GM12878 (cell line): ENCODE results near the gene RNF167. TPM values are rescaled to one million over a fixed set of nuclear protein-coding genes. Genes with fewer than 3 reads are reported as not detected.

Experiments used
- ATAC-seq: fragments of 200-7000 bp; cut with Tn5 transposase; 3 replicates; pipeline ENCODE4 v1.9.1; 2020; ENCODE audit warnings: mild to moderate bottlenecking, moderate library complexity
- BruUV-seq: library from RNA; stranded (reverse); fragments of 400-500 nt; replicated peaks from 2 replicates; lab custom pipeline; 2021; lab: Mats Ljungman, UMichigan
- CTCF ChIA-PET: fragments of 300-600 bp; sonication (Branson Sonifier 250); formaldehyde crosslinking; extraction: SDS; loops from one replicate; lab custom pipeline; 2021; ENCODE audit warnings: inconsistent platforms; lab: Yijun Ruan, JAX
- POLR2A ChIA-PET: fragments of 350-600 bp; formaldehyde crosslinking; extraction: SDS; loops from one replicate; lab custom pipeline; 2021; ENCODE audit warnings: inconsistent platforms; lab: Charles Lee
- RAD21 ChIA-PET: fragments of 300-600 bp; sonication (Branson Sonifier 250); formaldehyde crosslinking; loops from one replicate; lab custom pipeline; 2023; ENCODE audit warnings: antibody characterized with exemption; ENCODE audit not compliant: unreplicated experiment; lab: Charles Lee
- SMC1A ChIA-PET: fragments of 300-600 bp; sonication (Branson Sonifier 250); formaldehyde crosslinking; loops from one replicate; lab custom pipeline; 2023; ENCODE audit not compliant: unreplicated experiment, uncharacterized antibody; lab: Charles Lee
- DNase-seq: peaks from one replicate; pipeline ENCODE4 v3.0.0-alpha.2; 2011; ENCODE audit warnings: low read depth, low spot score
- FAIRE-seq: peaks from 3 replicates; lab custom pipeline; 2011; peaks lifted over from hg19 to GRCh38; lab: Jason Lieb, UNC
- H2AFZ ChIP-seq: 2 replicates; pipeline ENCODE4 v1.6.0; 2011; ENCODE audit warnings: low read depth, low read length, control low read depth; ENCODE audit not compliant: control insufficient read depth
- H3K27ac ChIP-seq: 2 replicates; pipeline ENCODE4 v1.5.1; 2011; ENCODE audit warnings: control low read depth; ENCODE audit not compliant: control insufficient read depth, insufficient read depth
- H3K27me3 ChIP-seq, 2 experiments: replicated peaks in 1 of 2; 2 replicates each; pipeline versions ENCODE4 v1.6.0 to v1.6.1; 2011; ENCODE audit warnings: low read length in 1 of 2; ENCODE audit not compliant: control insufficient read depth in 2 of 2, insufficient read depth in 2 of 2
- H3K36me3 ChIP-seq, 2 experiments: 2 replicates each; pipeline ENCODE4 v1.5.1; 2011; ENCODE audit warnings: low read length in 1 of 2; ENCODE audit not compliant: control insufficient read depth in 2 of 2, insufficient read depth in 2 of 2
- H3K4me1 ChIP-seq: 2 replicates; pipeline ENCODE4 v1.6.1; 2011; ENCODE audit warnings: mild to moderate bottlenecking, low read length, moderate library complexity, mixed read lengths; ENCODE audit not compliant: control insufficient read depth, insufficient read depth
- H3K4me2 ChIP-seq: 2 replicates; pipeline ENCODE4 v1.6.0; 2011; ENCODE audit warnings: control low read depth; ENCODE audit not compliant: control insufficient read depth, insufficient read depth
- H3K4me3 ChIP-seq: fragments of 200-600 bp; sonication (generic); 2 replicates; pipeline ENCODE4 v1.5.1; 2016
- H3K79me2 ChIP-seq: 2 replicates; pipeline ENCODE4 v1.6.0; 2011; ENCODE audit warnings: low read length; ENCODE audit not compliant: control insufficient read depth, insufficient read depth
- H3K9ac ChIP-seq: 2 replicates; pipeline ENCODE4 v1.8.0; 2011; ENCODE audit warnings: low read length, control low read depth, mixed read lengths; ENCODE audit not compliant: control insufficient read depth, insufficient read depth
- H3K9me3 ChIP-seq: replicated peaks from 3 replicates; pipeline ENCODE4 v1.5.1; 2011; ENCODE audit warnings: mild to moderate bottlenecking, low read length; ENCODE audit not compliant: control insufficient read depth, insufficient read depth
- H4K20me1 ChIP-seq: 2 replicates; pipeline ENCODE4 v1.6.0; 2011; ENCODE audit not compliant: control insufficient read depth, insufficient read depth
- BHLHE40 ChIP-seq, 2 experiments: fragments of 450-650 bp in 1 of 2; IDR thresholded peaks; 2 replicates each; pipeline ENCODE4 v1.6.1; 2011 to 2017; ENCODE audit warnings: low read depth in 2 of 2, borderline replicate concordance in 1 of 2, improper control_type of control experiment in 1 of 2, low read length in 1 of 2, mild to moderate bottlenecking in 1 of 2
- BMI1 ChIP-seq: fragments of 450-650 bp; IDR thresholded peaks from 2 replicates; pipeline ENCODE4 v1.6.1; 2016; ENCODE audit warnings: mild to moderate bottlenecking, moderate library complexity, borderline replicate concordance
- CREM ChIP-seq: IDR thresholded peaks from 2 replicates; pipeline ENCODE4 v1.6.1; 2014; ENCODE audit warnings: antibody characterized with exemption, low read depth
- ESRRA ChIP-seq: IDR thresholded peaks from 2 replicates; pipeline ENCODE4 v1.6.1; 2012; ENCODE audit warnings: mild to moderate bottlenecking, low read length, improper control_type of control experiment
- FOXM1 ChIP-seq: IDR thresholded peaks from 2 replicates; pipeline ENCODE4 v1.6.1; 2012; ENCODE audit warnings: low read depth, mild to moderate bottlenecking, inconsistent platforms, low read length, moderate library complexity
- MEF2B ChIP-seq: fragments of 450-650 bp; IDR thresholded peaks from 2 replicates; pipeline ENCODE4 v1.6.1; 2018; ENCODE audit warnings: mild to moderate bottlenecking, moderate library complexity; ENCODE audit not compliant: partially characterized antibody, poor library complexity, severe bottlenecking
- MXI1 ChIP-seq: fragments of 150-350 bp; IDR thresholded peaks from 2 replicates; pipeline ENCODE4 v1.6.1; 2011; ENCODE audit warnings: low read depth, mild to moderate bottlenecking, inconsistent platforms, low read length, improper control_type of control experiment
- NFYB ChIP-seq: IDR thresholded peaks from 2 replicates; pipeline ENCODE4 v1.6.1; 2011; ENCODE audit warnings: low read depth, mild to moderate bottlenecking, low read length, improper control_type of control experiment, moderate library complexity; ENCODE audit not compliant: insufficient read depth
- NR2C1 ChIP-seq: fragments of 450-650 bp; IDR thresholded peaks from 2 replicates; pipeline ENCODE4 v1.6.1; 2017; ENCODE audit warnings: antibody characterized with exemption, mild to moderate bottlenecking, moderate library complexity
- RFX5 ChIP-seq: IDR thresholded peaks from 2 replicates; pipeline ENCODE4 v1.6.1; 2011; ENCODE audit warnings: low read depth, low read length, improper control_type of control experiment
- RUNX3 ChIP-seq: IDR thresholded peaks from 2 replicates; pipeline ENCODE4 v1.6.1; 2012; ENCODE audit warnings: low read length, inconsistent platforms
- SRF ChIP-seq, 2 experiments: IDR thresholded peaks; 2 replicates each; pipeline ENCODE4 v1.6.1; 2011; ENCODE audit warnings: low read depth in 2 of 2, low read length in 2 of 2, mild to moderate bottlenecking in 1 of 2, moderate library complexity in 1 of 2
- STAT3 ChIP-seq: IDR thresholded peaks from 2 replicates; pipeline ENCODE4 v1.6.1; 2011; ENCODE audit warnings: low read depth, low read length, improper control_type of control experiment
- SUZ12 ChIP-seq: fragments of 200-600 bp; sonication (generic); IDR thresholded peaks from one replicate; pipeline ENCODE4 v1.6.1; 2018; ENCODE audit warnings: antibody characterized with exemption, mild to moderate bottlenecking; ENCODE audit not compliant: unreplicated experiment
- TCF7 ChIP-seq: IDR thresholded peaks from 2 replicates; pipeline ENCODE4 v1.6.1; 2014; ENCODE audit warnings: antibody characterized with exemption, borderline replicate concordance
- ZBTB33 ChIP-seq: fragments of 450-650 bp; IDR thresholded peaks from 2 replicates; pipeline ENCODE4 v1.6.1; 2017; ENCODE audit warnings: mild to moderate bottlenecking
- WGBS: methylation state at CpG from one replicate; pipeline ENCODE4 v1.1.6; 2016; ENCODE audit warnings: low lambda C conversion rate; ENCODE audit not compliant: insufficient replicate concordance, insufficient coverage; ENCODE audit errors: missing lambda C conversion rate; 5-methylcytosine and 5-hydroxymethylcytosine counted together
- in situ Hi-C: fragments of 300-500 bp; cut with MboI; formaldehyde crosslinking; loops from 9 replicates; pipeline ENCODE4 v1.14.3; 2018; ENCODE audit warnings: mixed read lengths
- intact Hi-C: fragments of 100-400 bp; cut with micrococcal nuclease; formaldehyde crosslinking; loops from one replicate; pipeline ENCODE4 v1.14.2; 2022; ENCODE audit not compliant: unreplicated experiment
- polyA plus RNA-seq, 11 experiments: library from polyadenylated mRNA; depleted of rRNA in 4 of 11; unstranded in 6 of 11; stranded (reverse) in 5 of 11; fragments of >200 nt; fragmentation: Nextera tagmentation in 4 of 11; fragmentation: Illumina TruSeq in 1 of 11; extraction: Ambion mirVana in 4 of 11; extraction: Trizol in 1 of 11; gene quantifications; 1 replicate in 1 of 11; 2 replicates in 10 of 11; pipeline versions ENCODE4 v1.2.1 to v1.2.3, GENCODE V29; 2011 to 2016; ENCODE audit warnings: inconsistent platforms in 2 of 11, missing spikeins in 2 of 11, low read depth in 1 of 11
- total RNA-seq, 4 experiments: library from RNA; depleted of rRNA in 3 of 4; stranded (reverse); fragments of >200 nt in 3 of 4; fragmentation: Illumina TruSeq in 1 of 4; extraction: Trizol in 1 of 4; gene quantifications; 2 replicates each; pipeline versions ENCODE4 v1.2.1 to v1.2.3, GENCODE V29; 2013 to 2021

The RNF167 gene
- total and polyA plus RNA-seq, 10 of the 15 experiments (the other 5 are each of a cell fraction or from before 2014, with no cell fraction given), result 33.6 to 147 (median 57.6) TPM

GRCh38 chr17:4898351-4898750 lies 41.7 kb upstream of the RNF167 start:
- 91% methylated on average over 8 of the region's 8 CpGs for WGBS
- ChIA-PET RAD21 (no interaction called here), POLR2A (interaction anchor here (0.6 kb wide), 1 partner anchor 136 kb away, joined by 6 read pairs; no protein-coding TSS in a partner anchor), CTCF (no interaction called here), SMC1A (interaction anchor here (0.6 kb wide), 1 partner anchor 166 kb away, joined by 3 read pairs; no protein-coding TSS in a partner anchor)
- H4K20me1 ChIP-seq, result no peaks in the 10 kb centered on the region
- in situ Hi-C loops, result no loop called here
- peaks cover 3 to 16% of the 10 kb centered on the region in 2 experiments; a peak in 3 of 4 replicates for H3K36me3 ChIP-seq
- DNase-seq (no peak), ATAC-seq (no peak), FAIRE-seq (no peak)
- no peaks in the 10 kb centered on the region; the same call in 2 of the 3 replicates for H3K9me3 ChIP-seq
- no TSS peak for BruUV-seq
- no peak overlapping the region for H2AFZ ChIP-seq
- no peak overlapping the region for H3K27ac ChIP-seq
- H3K4me1 ChIP-seq, result peaks cover 18% of the 10 kb centered on the region
- no peak overlapping the region for H3K9ac ChIP-seq
- H3K79me2 ChIP-seq, result no peaks in the 10 kb centered on the region
- no peak overlapping the region for H3K4me2 ChIP-seq
- no peak overlapping the region for H3K4me3 ChIP-seq
- intact Hi-C loops, result no loop called here
- H3K27me3 ChIP-seq, result no peaks in the 10 kb centered on the region; a peak in 1 of 4 replicates
- TF ChIP-seq MXI1 (no peak), RFX5 (no peak)
- TF ChIP-seq, all 136 proteins: peak for 0

- POLR2A ChIA-PET, result interaction anchor here (0.5 to 0.6 kb wide), 2 partner anchors 139 to 143 kb away, joined by 3 to 6 read pairs; no protein-coding TSS in a partner anchor
- CTCF ChIA-PET, result interaction anchor here (1.0 to 1.3 kb wide), 3 partner anchors 11 to 332 kb away, joined by 3 read pairs; partner anchors contain the start of gene SLC25A11
- Histone ChIP-seq H3K9me3 (no peaks in the 10 kb centered on the region; the same call in 2 of the 3 replicates), H3K9ac (peak overlapping the region; percentile 29; the same call in 1 of the 2 replicates), H3K4me3 (peak overlapping the region; percentile 35; the same call in 1 of the 2 replicates), H3K36me3 (peaks cover 0 to 14% of the 10 kb centered on the region in 2 experiments; a peak in 3 of 4 replicates), H4K20me1 (no peaks in the 10 kb centered on the region), H3K27me3 (no peaks in the 10 kb centered on the region; a peak in 1 of 4 replicates), H3K4me2 (peak overlapping the region; percentile 91), H3K79me2 (no peaks in the 10 kb centered on the region), H3K4me1 (peaks cover 20% of the 10 kb centered on the region), H3K27ac (no peak overlapping the region), H2AFZ (no peak overlapping the region)
- intact Hi-C loops, result no loop called here
- ATAC-seq (no peak), FAIRE-seq (no peak), DNase-seq (no peak)
- SMC1A ChIA-PET, result no interaction called here
- no TSS peak for BruUV-seq
- RAD21 ChIA-PET, result interaction anchor here (0.5 to 0.9 kb wide), 2 partner anchors 21 to 160 kb away, joined by 3 read pairs; no protein-coding TSS in a partner anchor
- 21% methylated on average over 28 of the region's 34 CpGs for WGBS
- in situ Hi-C loops, result no loop called here
- no peak for TF ChIP-seq MEF2B
- no peak for TF ChIP-seq ESRRA
- no peak for TF ChIP-seq STAT3
- TF ChIP-seq SUZ12, result no peak
- no peak for TF ChIP-seq SRF (IDR thresholded peaks at IDR 0.05; ENCODE audit: low read depth in 2 of 2, low read length in 2 of 2)
- no peak for TF ChIP-seq FOXM1
- TF ChIP-seq ZBTB33, result no peak
- no peak for TF ChIP-seq BHLHE40 (IDR thresholded peaks at IDR 0.05; ENCODE audit: borderline replicate concordance in 1 of 2, low read depth in 2 of 2, low read length in 1 of 2)
- TF ChIP-seq RUNX3, result no peak
- TF ChIP-seq CREM, result no peak
- TF ChIP-seq BMI1, result no peak
- no peak for TF ChIP-seq TCF7
- no peak for TF ChIP-seq NFYB
- no peak for TF ChIP-seq NR2C1
- no peak for TF ChIP-seq MXI1
Measured at GRCh38 chr17:4898927-4899326, 41.1 kb upstream of the RNF167 start.
